GM12878 (cell line): ENCODE measurements around the gene MAFG. TPM values are rescaled to one million over a fixed set of nuclear protein-coding genes. Genes with fewer than 3 reads are reported as not detected.

Experiments
- BHLHE40 ChIP-seq, 2 experiments: fragments of 450-650 bp in 1 of 2; IDR thresholded peaks; 2 replicates each; pipeline ENCODE4 v1.6.1; 2011 to 2017; ENCODE audit warnings: low read depth in 2 of 2, borderline replicate concordance in 1 of 2, improper control_type of control experiment in 1 of 2, low read length in 1 of 2, mild to moderate bottlenecking in 1 of 2
- CBX3 ChIP-seq: fragments of 200-600 bp; sonication (generic); IDR thresholded peaks from 2 replicates; pipeline ENCODE4 v1.6.1; 2016; ENCODE audit warnings: low read depth, borderline replicate concordance
- SMAD1 ChIP-seq: fragments of 450-650 bp; IDR thresholded peaks from 2 replicates; pipeline ENCODE4 v1.6.1; 2018; ENCODE audit warnings: mild to moderate bottlenecking, low read depth; ENCODE audit not compliant: partially characterized antibody
- ZSCAN29 ChIP-seq: fragments of 450-650 bp; IDR thresholded peaks from 2 replicates; pipeline ENCODE4 v1.6.1; 2017; ENCODE audit warnings: mild to moderate bottlenecking, moderate library complexity
- polyA plus RNA-seq, 11 experiments: library from polyadenylated mRNA; depleted of rRNA in 4 of 11; unstranded in 6 of 11; stranded (reverse) in 5 of 11; fragments of >200 nt; fragmentation: Nextera tagmentation in 4 of 11; fragmentation: Illumina TruSeq in 1 of 11; extraction: Ambion mirVana in 4 of 11; extraction: Trizol in 1 of 11; gene quantifications; 1 replicate in 1 of 11; 2 replicates in 10 of 11; pipeline versions ENCODE4 v1.2.1 to v1.2.3, GENCODE V29; 2011 to 2016; ENCODE audit warnings: inconsistent platforms in 2 of 11, missing spikeins in 2 of 11, low read depth in 1 of 11
- total RNA-seq, 4 experiments: library from RNA; depleted of rRNA in 3 of 4; stranded (reverse); fragments of >200 nt in 3 of 4; fragmentation: Illumina TruSeq in 1 of 4; extraction: Trizol in 1 of 4; gene quantifications; 2 replicates each; pipeline versions ENCODE4 v1.2.1 to v1.2.3, GENCODE V29; 2013 to 2021
- TF ChIP-seq, protein P1 (sequence below): fragments of 450-650 bp; formaldehyde crosslinking; IDR thresholded peaks from 2 replicates; pipeline ENCODE4 v1.5.0; 2022; ENCODE audit warnings: mild to moderate bottlenecking, missing genetic modification characterization

MAFG gene
- total and polyA plus RNA-seq, 10 of the 15 experiments (the other 5 are each of a cell fraction or from before 2014, with no cell fraction given): 0.48 to 20.1 (median 7.6) TPM

DNA sequence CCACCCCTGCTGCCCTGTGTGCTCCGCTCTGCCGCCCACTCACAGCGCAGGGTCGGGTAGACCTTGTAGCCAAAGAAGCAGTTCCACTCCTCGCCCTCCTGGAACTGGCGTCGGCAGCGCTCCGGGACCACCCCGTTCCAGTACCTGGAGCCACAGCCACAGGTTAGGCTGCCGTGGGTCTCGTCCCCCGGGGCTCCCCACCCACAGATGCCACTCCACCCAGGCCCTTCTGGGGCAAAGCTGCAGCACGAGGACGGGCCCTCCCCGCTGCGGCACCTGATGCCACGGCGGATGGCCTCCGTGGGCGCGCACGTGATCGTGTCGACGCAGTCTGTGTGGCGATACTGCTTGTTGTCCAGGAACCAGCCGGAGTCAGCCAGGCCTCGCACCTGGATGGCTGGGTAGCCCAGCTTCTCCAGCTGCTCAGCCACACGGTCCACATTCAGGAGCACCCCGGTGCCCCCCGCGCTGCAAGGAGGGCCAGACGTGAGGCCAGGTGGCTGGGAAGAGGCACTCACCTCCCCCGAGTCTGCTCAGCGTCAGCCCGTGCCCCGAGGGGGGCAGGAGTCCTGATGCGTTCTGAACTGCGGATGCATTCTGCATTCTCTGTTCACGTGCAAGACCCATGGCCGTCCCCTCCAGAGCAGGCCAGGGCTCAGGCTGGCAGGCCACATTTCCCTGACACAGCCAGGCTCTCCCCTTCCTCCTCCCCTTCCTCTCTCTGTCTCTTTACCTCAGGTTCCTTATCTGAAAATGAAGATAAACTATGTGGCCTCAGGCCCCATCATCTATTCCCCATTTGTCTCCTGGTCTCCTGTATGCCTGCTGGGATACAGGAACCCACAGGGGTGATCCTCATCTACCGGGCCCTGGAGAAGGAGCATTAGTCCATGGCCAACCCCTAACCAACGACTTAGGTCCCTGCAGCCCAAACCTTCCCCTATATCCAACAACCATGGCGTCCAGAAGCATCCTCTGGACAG, 29.4 kb upstream of the MAFG start (continued):
- TF ChIP-seq, protein P1, sequence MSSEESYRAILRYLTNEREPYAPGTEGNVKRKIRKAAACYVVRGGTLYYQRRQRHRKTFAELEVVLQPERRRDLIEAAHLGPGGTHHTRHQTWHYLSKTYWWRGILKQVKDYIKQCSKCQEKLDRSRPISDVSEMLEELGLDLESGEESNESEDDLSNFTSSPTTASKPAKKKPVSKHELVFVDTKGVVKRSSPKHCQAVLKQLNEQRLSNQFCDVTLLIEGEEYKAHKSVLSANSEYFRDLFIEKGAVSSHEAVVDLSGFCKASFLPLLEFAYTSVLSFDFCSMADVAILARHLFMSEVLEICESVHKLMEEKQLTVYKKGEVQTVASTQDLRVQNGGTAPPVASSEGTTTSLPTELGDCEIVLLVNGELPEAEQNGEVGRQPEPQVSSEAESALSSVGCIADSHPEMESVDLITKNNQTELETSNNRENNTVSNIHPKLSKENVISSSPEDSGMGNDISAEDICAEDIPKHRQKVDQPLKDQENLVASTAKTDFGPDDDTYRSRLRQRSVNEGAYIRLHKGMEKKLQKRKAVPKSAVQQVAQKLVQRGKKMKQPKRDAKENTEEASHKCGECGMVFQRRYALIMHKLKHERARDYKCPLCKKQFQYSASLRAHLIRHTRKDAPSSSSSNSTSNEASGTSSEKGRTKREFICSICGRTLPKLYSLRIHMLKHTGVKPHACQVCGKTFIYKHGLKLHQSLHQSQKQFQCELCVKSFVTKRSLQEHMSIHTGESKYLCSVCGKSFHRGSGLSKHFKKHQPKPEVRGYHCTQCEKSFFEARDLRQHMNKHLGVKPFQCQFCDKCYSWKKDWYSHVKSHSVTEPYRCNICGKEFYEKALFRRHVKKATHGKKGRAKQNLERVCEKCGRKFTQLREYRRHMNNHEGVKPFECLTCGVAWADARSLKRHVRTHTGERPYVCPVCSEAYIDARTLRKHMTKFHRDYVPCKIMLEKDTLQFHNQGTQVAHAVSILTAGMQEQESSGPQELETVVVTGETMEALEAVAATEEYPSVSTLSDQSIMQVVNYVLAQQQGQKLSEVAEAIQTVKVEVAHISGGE (CRISPR knock-in tag): no peak
- TF ChIP-seq BHLHE40 (IDR thresholded peaks at IDR 0.05; ENCODE audit: borderline replicate concordance in 1 of 2, low read depth in 2 of 2, low read length in 1 of 2): no peak
- TF ChIP-seq CBX3: no peak
- no peak for TF ChIP-seq ZSCAN29
- TF ChIP-seq SMAD1: no peak
